HepG2 (cell line): Measurements from ENCODE around the gene GADD45A. TPM values are rescaled to one million over a fixed set of nuclear protein-coding genes. Genes with fewer than 3 reads are reported as not detected.

ENCODE experiments used
- AGO2 ChIP-seq: fragments of 200-400 bp; formaldehyde crosslinking; optimal IDR thresholded peaks from 2 replicates; pipeline ENCODE3; 2017; ENCODE audit warnings: mild to moderate bottlenecking, low read depth, low read length, moderate library complexity
- ARID3A ChIP-seq: IDR thresholded peaks from 2 replicates; pipeline ENCODE4 v1.6.1; 2012; ENCODE audit warnings: low read depth, low read length, improper control_type of control experiment
- EHMT2 ChIP-seq: fragments of 200-600 bp; sonication (generic); IDR thresholded peaks from 2 replicates; pipeline ENCODE4 v1.7.0; 2017; ENCODE audit warnings: antibody characterized with exemption, low read depth, low read length, borderline replicate concordance
- FUBP1 ChIP-seq: sonication (generic); formaldehyde crosslinking; IDR thresholded peaks from 2 replicates; pipeline ENCODE4 v1.5.1; 2020; ENCODE audit warnings: missing genetic modification reagents, mild to moderate bottlenecking, borderline replicate concordance
- GMEB2 ChIP-seq: IDR thresholded peaks from 2 replicates; pipeline ENCODE4 v1.6.1; 2016; ENCODE audit warnings: missing biosample characterization, missing genetic modification reagents, low read depth
- GRHL1 ChIP-seq: sonication (generic); formaldehyde crosslinking; conservative IDR thresholded peaks from 2 replicates; pipeline ENCODE4 v1.8.0; 2022; ENCODE audit warnings: missing genetic modification reagents
- HMGA1 ChIP-seq: sonication (generic); formaldehyde crosslinking; conservative IDR thresholded peaks from 2 replicates; pipeline ENCODE4 v1.4.0; 2020; ENCODE audit warnings: missing genetic modification reagents
- KDM2A ChIP-seq: sonication (generic); formaldehyde crosslinking; IDR thresholded peaks from 2 replicates; pipeline ENCODE4 v1.4.0; 2020; ENCODE audit warnings: low read depth, missing genetic modification reagents, borderline replicate concordance
- NRL ChIP-seq: sonication (generic); formaldehyde crosslinking; IDR thresholded peaks from 2 replicates; pipeline ENCODE4 v1.5.0; 2020; ENCODE audit warnings: missing genetic modification reagents, mild to moderate bottlenecking, moderate library complexity, borderline replicate concordance
- SNAPC2 ChIP-seq: sonication (generic); formaldehyde crosslinking; IDR thresholded peaks from 2 replicates; pipeline ENCODE4 v1.8.1; 2022; ENCODE audit warnings: mild to moderate bottlenecking, missing genetic modification reagents
- ZFP41 ChIP-seq: sonication (generic); formaldehyde crosslinking; IDR thresholded peaks from 2 replicates; pipeline ENCODE4 v1.4.0; 2020; ENCODE audit warnings: mild to moderate bottlenecking, missing genetic modification reagents, borderline replicate concordance
- ZNF274 ChIP-seq: sonication (generic); formaldehyde crosslinking; IDR thresholded peaks from 2 replicates; pipeline ENCODE4 v1.5.1; 2020; ENCODE audit warnings: mild to moderate bottlenecking, missing genetic modification reagents
- ZNF510 ChIP-seq: sonication (generic); formaldehyde crosslinking; IDR thresholded peaks from 2 replicates; pipeline ENCODE4 v1.4.0; 2020; ENCODE audit warnings: low read depth, mild to moderate bottlenecking, missing genetic modification reagents
- ZNF558 ChIP-seq: sonication (generic); formaldehyde crosslinking; IDR thresholded peaks from 2 replicates; pipeline ENCODE4 v1.9.0; 2022; ENCODE audit warnings: mild to moderate bottlenecking, missing genetic modification reagents, borderline replicate concordance
- ZNF720 ChIP-seq: sonication (generic); formaldehyde crosslinking; IDR thresholded peaks from 2 replicates; pipeline ENCODE4 v1.4.0; 2020; ENCODE audit warnings: missing genetic modification reagents
- polyA plus RNA-seq, 8 experiments: library from polyadenylated mRNA; depleted of rRNA in 3 of 8; stranded (reverse) in 7 of 8; unstranded in 1 of 8; fragments of >200 nt; fragmentation: Illumina TruSeq in 4 of 8; extraction: Trizol in 4 of 8; gene quantifications; 2 replicates each; pipeline versions ENCODE4 v1.2.1 to v1.2.3, GENCODE V29; 2011 to 2016; ENCODE audit warnings: low read depth in 4 of 8, missing spikeins in 1 of 8, mixed read lengths in 1 of 8; ENCODE audit not compliant: insufficient read depth in 1 of 8
- total RNA-seq, 5 experiments: library from RNA; depleted of rRNA; stranded (reverse); fragments of >200 nt; fragmentation: Illumina TruSeq; extraction: Trizol; gene quantifications; 2 replicates each; pipeline ENCODE4 v1.2.3, GENCODE V29; 2016; ENCODE audit warnings: low read depth in 1 of 5
- TF ChIP-seq, protein P1 (sequence below): IDR thresholded peaks from 2 replicates; pipeline ENCODE4 v1.6.1; 2018; ENCODE audit warnings: missing genetic modification reagents, mild to moderate bottlenecking, missing compliant biosample characterization

GADD45A gene
- total and polyA plus RNA-seq, 2 of the 13 experiments (the other 11 are each of a cell fraction or from before 2014, with no cell fraction given), result 33.2 to 46.2 TPM

GRCh38 chr1:67645495-67646144 lies 39.4 kb upstream of the GADD45A start (continued):
- TF ChIP-seq, protein P1, sequence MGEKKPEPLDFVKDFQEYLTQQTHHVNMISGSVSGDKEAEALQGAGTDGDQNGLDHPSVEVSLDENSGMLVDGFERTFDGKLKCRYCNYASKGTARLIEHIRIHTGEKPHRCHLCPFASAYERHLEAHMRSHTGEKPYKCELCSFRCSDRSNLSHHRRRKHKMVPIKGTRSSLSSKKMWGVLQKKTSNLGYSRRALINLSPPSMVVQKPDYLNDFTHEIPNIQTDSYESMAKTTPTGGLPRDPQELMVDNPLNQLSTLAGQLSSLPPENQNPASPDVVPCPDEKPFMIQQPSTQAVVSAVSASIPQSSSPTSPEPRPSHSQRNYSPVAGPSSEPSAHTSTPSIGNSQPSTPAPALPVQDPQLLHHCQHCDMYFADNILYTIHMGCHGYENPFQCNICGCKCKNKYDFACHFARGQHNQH (CRISPR knock-in tag), result no peak
- TF ChIP-seq FUBP1 (CRISPR knock-in tag) (no peak), ZFP41 (CRISPR knock-in tag) (no peak), ZNF510 (no peak), ZNF274 (CRISPR knock-in tag) (no peak), ARID3A (no peak), AGO2 (no peak), HMGA1 (CRISPR knock-in tag) (no peak), NRL (CRISPR knock-in tag) (no peak), ZNF720 (no peak), KDM2A (CRISPR knock-in tag) (0 out of 2 replicates have a peak, but pooled peaks have one; percentile 26), SNAPC2 (CRISPR knock-in tag) (no peak), ZNF558 (CRISPR knock-in tag) (no peak), GMEB2 (CRISPR knock-in tag) (no peak), GRHL1 (CRISPR knock-in tag) (no peak), EHMT2 (peak; percentile 53; the same call in 1 of the 2 replicates)
